Neuronal stem cell (in vitro differentiated cells): ENCODE results near the gene CBFA2T3.

ENCODE experiments used
- DNase-seq: peaks from one replicate; pipeline ENCODE4 v3.0.0-alpha.2; 2013; ENCODE audit warnings: low spot score
- H2AFZ ChIP-seq: one replicate; pipeline ENCODE4 v1.6.1; 2013; ENCODE audit warnings: mild to moderate bottlenecking, low read length, inconsistent platforms
- H2AK5ac ChIP-seq: 2 replicates; pipeline ENCODE4 v1.6.1; 2013; ENCODE audit warnings: low read depth, mild to moderate bottlenecking, inconsistent platforms, low read length, moderate library complexity, mixed read lengths
- H2BK120ac ChIP-seq: 2 replicates; pipeline ENCODE4 v1.6.1; 2013; ENCODE audit warnings: low read depth, mild to moderate bottlenecking, inconsistent platforms, low read length, moderate library complexity, mixed read lengths
- H2BK12ac ChIP-seq: one replicate; pipeline ENCODE4 v1.6.1; 2013; ENCODE audit warnings: low read length, inconsistent platforms
- H2BK15ac ChIP-seq: 2 replicates; pipeline ENCODE4 v1.6.1; 2013; ENCODE audit warnings: mild to moderate bottlenecking, low read length, inconsistent platforms, mixed read lengths
- H2BK5ac ChIP-seq: one replicate; pipeline ENCODE4 v1.6.1; 2013; ENCODE audit warnings: inconsistent platforms, mild to moderate bottlenecking, low read length, moderate library complexity
- H3K14ac ChIP-seq: one replicate; pipeline ENCODE4 v1.6.1; 2013; ENCODE audit warnings: low read length, inconsistent platforms
- H3K18ac ChIP-seq: 2 replicates; pipeline ENCODE4 v1.6.1; 2013; ENCODE audit warnings: low read length, inconsistent platforms
- H3K23ac ChIP-seq: 2 replicates; pipeline ENCODE4 v1.6.1; 2013; ENCODE audit warnings: low read depth, mild to moderate bottlenecking, mixed read lengths, low read length, inconsistent platforms; ENCODE audit not compliant: poor library complexity
- H3K27ac ChIP-seq: replicated peaks from 3 replicates; pipeline ENCODE4 v1.5.1; 2013; ENCODE audit warnings: low read length, inconsistent platforms
- H3K27me3 ChIP-seq, 3 experiments: 2 replicates each; pipeline ENCODE4 v1.6.1; 2013; ENCODE audit warnings: low read length in 3 of 3, mild to moderate bottlenecking in 2 of 3, inconsistent platforms in 1 of 3, low read depth in 1 of 3, mixed read lengths in 1 of 3, moderate library complexity in 1 of 3; ENCODE audit not compliant: control insufficient read depth in 3 of 3, insufficient read depth in 3 of 3
- H3K36me3 ChIP-seq, 2 donors: replicated peaks in 1 of 2; 2 replicates each; pipeline ENCODE4 v1.6.1; 2013; ENCODE audit warnings: low read length in 2 of 2; ENCODE audit not compliant: control insufficient read depth in 2 of 2, insufficient read depth in 2 of 2
- H3K4ac ChIP-seq: 2 replicates; pipeline ENCODE4 v1.6.1; 2013; ENCODE audit warnings: inconsistent platforms, mild to moderate bottlenecking, low read length, moderate library complexity
- H3K4me1 ChIP-seq, 2 donors: 1 replicate in 1 of 2; 2 replicates in 1 of 2; pipeline ENCODE4 v1.6.1; 2013; ENCODE audit warnings: low read length in 2 of 2, low read depth in 1 of 2; ENCODE audit not compliant: control insufficient read depth in 2 of 2, insufficient read depth in 1 of 2
- H3K4me2 ChIP-seq: one replicate; pipeline ENCODE4 v1.6.1; 2013; ENCODE audit warnings: mild to moderate bottlenecking, low read length, inconsistent platforms; ENCODE audit not compliant: insufficient read depth, poor library complexity, severe bottlenecking
- H3K4me3 ChIP-seq, 2 donors: 2 replicates each; pipeline ENCODE4 v1.5.1; 2013; ENCODE audit warnings: low read length in 2 of 2, mild to moderate bottlenecking in 2 of 2, inconsistent platforms in 1 of 2, moderate library complexity in 1 of 2
- H3K79me1 ChIP-seq: one replicate; pipeline ENCODE4 v1.6.1; 2013; ENCODE audit warnings: low read depth, mild to moderate bottlenecking, inconsistent platforms, low read length, moderate library complexity
- H3K9ac ChIP-seq: one replicate; pipeline ENCODE4 v1.6.1; 2013; ENCODE audit warnings: mild to moderate bottlenecking, low read depth, low read length, inconsistent platforms; ENCODE audit not compliant: poor library complexity
- H3K9me3 ChIP-seq, 2 donors: replicated peaks in 1 of 2; 2 replicates each; pipeline versions ENCODE3 to v1.6.1; 2013; ENCODE audit warnings: low read length in 2 of 2, mild to moderate bottlenecking in 2 of 2, inconsistent platforms in 1 of 2, low read depth in 1 of 2, mixed read lengths in 1 of 2, moderate library complexity in 1 of 2; ENCODE audit not compliant: control insufficient read depth in 2 of 2, insufficient read depth in 1 of 2
- H4K8ac ChIP-seq: one replicate; pipeline ENCODE4 v1.6.1; 2013; ENCODE audit warnings: low read depth, mild to moderate bottlenecking, inconsistent platforms, low read length, moderate library complexity
- H4K91ac ChIP-seq: one replicate; pipeline ENCODE4 v1.6.1; 2013; ENCODE audit warnings: low read length, low read depth, mild to moderate bottlenecking, inconsistent platforms; ENCODE audit not compliant: poor library complexity
- WGBS, 2 donors: extraction: QIAGEN DNeasy Blood & Tissue Kit; methylation state at CpG; one replicate each; pipeline ENCODE4 v1.1.7; 2013; ENCODE audit warnings: missing lambda C conversion rate in 2 of 2, mixed read lengths in 1 of 2; ENCODE audit not compliant: insufficient read length in 2 of 2, insufficient replicate concordance in 1 of 2; ENCODE audit errors: extremely low coverage in 2 of 2; 5-methylcytosine and 5-hydroxymethylcytosine counted together

CBFA2T3 gene

DNA sequence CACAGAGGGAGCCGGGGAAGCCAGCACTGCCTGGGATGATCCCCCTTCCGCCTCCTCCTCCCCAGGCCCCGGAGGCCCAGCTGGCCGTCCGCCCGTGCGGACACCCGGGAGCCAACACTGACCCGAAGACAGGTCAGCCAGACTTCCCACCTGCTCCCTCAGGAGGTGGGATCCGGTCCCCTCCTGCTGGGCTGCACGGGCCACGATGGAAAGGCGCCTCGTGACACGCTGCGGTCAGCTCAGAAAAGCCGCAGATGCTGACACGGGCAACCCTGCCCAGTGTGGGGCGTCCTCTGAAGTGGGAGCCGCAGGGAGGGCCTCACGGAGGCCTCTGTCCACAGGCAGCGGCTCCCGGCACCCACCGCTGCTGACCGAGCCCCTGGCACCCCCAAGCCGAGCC lies 49.3 kb downstream of the CBFA2T3 start:
- H3K4me2 ChIP-seq = no peak overlapping the region

DNA sequence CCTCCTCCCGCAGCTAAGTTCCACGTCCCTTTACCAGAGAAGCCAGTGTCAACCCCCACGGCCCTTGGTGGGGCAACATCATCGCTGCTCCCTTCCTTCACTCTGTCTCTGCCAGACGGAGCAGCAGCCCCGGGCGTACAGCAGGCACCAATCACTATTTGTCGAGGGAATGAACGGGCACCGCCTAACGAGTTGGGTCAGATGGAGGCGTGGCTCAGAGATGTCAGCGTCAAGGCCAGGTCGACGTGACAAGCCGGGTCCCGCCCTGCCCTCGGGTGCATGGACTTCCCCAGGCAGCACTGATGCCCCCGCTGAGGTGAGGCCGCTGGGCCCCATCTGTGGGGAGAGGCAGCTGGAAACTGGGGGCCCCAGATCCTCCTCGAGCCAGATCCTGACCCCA lies 50.0 kb downstream of the CBFA2T3 start:
- peaks cover 18 to 34% of the 10 kb centered on the region in 2 donors for H3K4me1 ChIP-seq
- no peak overlapping the region for H4K91ac ChIP-seq
- peak overlapping the region; percentile 8 for H3K4ac ChIP-seq
- H2BK15ac ChIP-seq = peak overlapping the region; percentile 91
- peaks cover 0 to 48% (median 0%) of the 10 kb centered on the region in 3 experiments for H3K27me3 ChIP-seq
- H3K36me3 ChIP-seq = no peaks in the 10 kb centered on the region
- H3K79me1 ChIP-seq = peaks cover 1% of the 10 kb centered on the region
- peak overlapping the region; percentile 14 for H2BK12ac ChIP-seq
- no peak for DNase-seq
- no peak overlapping the region for H4K8ac ChIP-seq
- peak overlapping the region; percentile 99 for H2AK5ac ChIP-seq
- H3K18ac ChIP-seq = peak overlapping the region; percentile 71
- H2BK120ac ChIP-seq = peak overlapping the region; percentile 91
- no peaks in the 10 kb centered on the region for H3K9me3 ChIP-seq
- no CpG with 5 or more reads among the region's 21 CpGs for WGBS, 2 donors
- no peak overlapping the region for H3K14ac ChIP-seq
- H2AFZ ChIP-seq = peak overlapping the region; percentile 32
- no peak overlapping the region for H3K4me2 ChIP-seq
- H3K27ac ChIP-seq = no peak overlapping the region
- H3K4me3 ChIP-seq = no peak overlapping the region
- peak overlapping the region; percentile 80 for H3K9ac ChIP-seq
- H2BK5ac ChIP-seq = peak overlapping the region; percentile 82
- H3K23ac ChIP-seq = peak overlapping the region; percentile 5

More for the DNA sequence above, 49.3 kb downstream of the CBFA2T3 start:
- Histone ChIP-seq H3K4me1 (peaks cover 18 to 34% of the 10 kb centered on the region in 2 donors), H3K9ac (no peak overlapping the region), H2BK12ac (no peak overlapping the region), H3K27ac (no peak overlapping the region), H3K27me3 (peaks cover 0 to 42% (median 0%) of the 10 kb centered on the region in 3 experiments), H2BK120ac (no peak overlapping the region), H2AFZ (no peak overlapping the region), H3K14ac (peak overlapping the region; percentile 6), H3K18ac (no peak overlapping the region), H3K36me3 (no peaks in the 10 kb centered on the region), H3K4ac (no peak overlapping the region), H4K8ac (no peak overlapping the region), H4K91ac (no peak overlapping the region), H3K79me1 (peaks cover 1% of the 10 kb centered on the region), H3K4me3 (no peak overlapping the region), H3K9me3 (no peaks in the 10 kb centered on the region), H2BK15ac (peak overlapping the region; percentile 85), H2AK5ac (peak overlapping the region; percentile 99), H3K23ac (peak overlapping the region; percentile 65), H2BK5ac (peak overlapping the region; percentile 53)
- WGBS, 2 donors = no CpG with 5 or more reads among the region's 26 CpGs
- DNase-seq = no peak

DNA sequence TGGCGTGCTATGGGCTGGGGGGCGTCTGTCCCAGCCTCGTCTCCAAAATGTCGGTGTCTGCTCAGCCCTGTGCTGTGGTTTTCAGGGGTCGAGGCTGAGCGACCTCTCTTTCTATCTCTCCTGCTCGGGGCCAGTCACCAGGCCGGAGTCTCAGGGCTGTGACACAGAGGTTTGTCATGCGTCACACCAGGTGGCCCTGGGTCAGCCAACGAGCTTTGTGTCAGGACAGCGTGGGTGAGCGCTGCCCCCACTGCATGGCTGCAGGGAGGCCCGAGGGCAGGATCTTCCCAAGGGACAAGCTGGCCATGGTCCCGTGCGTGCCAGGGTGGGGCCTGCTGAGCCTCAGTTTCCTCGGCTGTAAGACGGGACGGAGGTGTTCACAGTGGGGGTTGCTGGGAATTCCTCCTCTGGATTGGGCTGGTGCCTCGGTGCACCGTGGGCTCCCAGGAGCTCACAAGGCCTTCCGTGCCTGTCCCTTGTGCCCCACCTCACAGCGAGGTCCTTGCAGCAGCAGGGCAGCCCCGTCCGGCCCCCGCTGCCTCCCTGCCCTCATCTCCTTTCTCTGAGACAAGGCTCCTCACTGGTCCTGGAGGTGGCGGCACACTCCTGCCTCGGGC lies 50.5 kb downstream of the CBFA2T3 start:
- H2BK5ac ChIP-seq = peak overlapping the region; percentile 82
- peaks cover 1% of the 10 kb centered on the region for H3K79me1 ChIP-seq
- peak overlapping the region; percentile 30 for H4K91ac ChIP-seq
- peak overlapping the region; percentile 91 for H2BK120ac ChIP-seq
- peak overlapping the region; percentile 8 for H3K4ac ChIP-seq
- H3K18ac ChIP-seq = peak overlapping the region; percentile 80
- no peak overlapping the region for H3K4me3 ChIP-seq
- no peak overlapping the region for H3K27ac ChIP-seq
- H3K27me3 ChIP-seq = peaks cover 0 to 51% (median 0%) of the 10 kb centered on the region in 3 experiments
- peak overlapping the region; percentile 99 for H2AK5ac ChIP-seq
- peak overlapping the region; percentile 38 for H3K14ac ChIP-seq
- no peaks in the 10 kb centered on the region for H3K36me3 ChIP-seq
- no peaks in the 10 kb centered on the region for H3K9me3 ChIP-seq
- peak overlapping the region; percentile 5 for H3K23ac ChIP-seq
- H4K8ac ChIP-seq = peak overlapping the region; percentile 65
- no peak overlapping the region for H3K4me2 ChIP-seq
- H2BK12ac ChIP-seq = peak overlapping the region; percentile 14
- peaks cover 18 to 34% of the 10 kb centered on the region in 2 donors for H3K4me1 ChIP-seq
- H3K9ac ChIP-seq = peak overlapping the region; percentile 77
- WGBS, 2 donors = no CpG with 5 or more reads among the region's 27 CpGs
- DNase-seq = no peak
- H2AFZ ChIP-seq = peak overlapping the region; percentile 32
- H2BK15ac ChIP-seq = peak overlapping the region; percentile 91

DNA sequence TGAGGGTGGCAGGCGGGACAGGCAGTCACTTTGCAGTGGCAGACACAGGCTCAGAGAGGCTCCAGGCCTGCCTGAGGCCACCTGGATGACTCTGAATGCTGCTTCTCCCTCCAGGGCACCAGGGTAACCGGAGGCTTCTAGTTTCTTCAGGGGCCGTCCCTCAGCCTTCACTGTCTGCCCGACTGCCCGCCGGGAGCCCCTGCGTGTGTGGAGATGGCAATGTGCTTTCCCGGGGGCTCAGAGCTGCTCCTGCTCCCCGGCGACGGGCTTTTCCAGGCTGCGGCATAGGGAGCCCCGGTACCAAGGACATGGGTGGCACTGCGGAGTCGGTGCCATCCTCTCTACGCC lies 51.5 kb downstream of the CBFA2T3 start:
- peaks cover 1% of the 10 kb centered on the region for H3K79me1 ChIP-seq
- no peak overlapping the region for H4K91ac ChIP-seq
- peak overlapping the region; percentile 35 for H2BK5ac ChIP-seq
- H3K27ac ChIP-seq = no peak overlapping the region
- DNase-seq = no peak
- H3K4me2 ChIP-seq = no peak overlapping the region
- peak overlapping the region; percentile 64 for H2BK15ac ChIP-seq
- peaks cover 0 to 51% (median 0%) of the 10 kb centered on the region in 3 experiments for H3K27me3 ChIP-seq
- no peaks in the 10 kb centered on the region for H3K9me3 ChIP-seq
- peak overlapping the region; percentile 8 for H3K14ac ChIP-seq
- H3K4ac ChIP-seq = no peak overlapping the region
- peaks cover 18 to 34% of the 10 kb centered on the region in 2 donors for H3K4me1 ChIP-seq
- no peaks in the 10 kb centered on the region for H3K36me3 ChIP-seq
- peak overlapping the region; percentile 75 for H3K23ac ChIP-seq
- peak overlapping the region; percentile 71 for H3K18ac ChIP-seq
- no CpG with 5 or more reads among the region's 16 CpGs for WGBS, 2 donors
- H4K8ac ChIP-seq = no peak overlapping the region
- peak overlapping the region; percentile 37 for H3K9ac ChIP-seq
- H3K4me3 ChIP-seq = no peak overlapping the region
- peak overlapping the region; percentile 20 for H2AK5ac ChIP-seq
- H2BK120ac ChIP-seq = no peak overlapping the region
- H2BK12ac ChIP-seq = peak overlapping the region; percentile 84
- H2AFZ ChIP-seq = peak overlapping the region; percentile 7
